Measurements from ENCODE around the gene FILIP1L. TPM values are rescaled to one million over a fixed set of nuclear protein-coding genes. Genes with fewer than 3 reads are reported as not detected.
A peak's percentile ranks its signal among the peaks of the same experiment; 100 is the strongest.

FILIP1L gene
- total RNA-seq, 1 donor: 213 TPM

- no peak for TF ChIP-seq CTCF (IDR thresholded peaks at IDR 0.05; ENCODE audit: insufficient read depth, low read depth, low read length)
- DNase-seq (ENCODE audit: low read depth): no peak
- no peak overlapping the region for H3K4me3 ChIP-seq (ENCODE audit: low read depth, low read length)
Observed at GRCh38 chr3:99899603-99900002, 214.7 kb downstream of the FILIP1L start.

- no peak for TF ChIP-seq CTCF (IDR thresholded peaks at IDR 0.05; ENCODE audit: insufficient read depth, low read depth, low read length)
- no peak overlapping the region for H3K4me3 ChIP-seq (ENCODE audit: low read depth, low read length)
- DNase-seq (ENCODE audit: low read depth): no peak
Observed at GRCh38 chr3:99896482-99896881, 217.8 kb downstream of the FILIP1L start.

- no peak for TF ChIP-seq CTCF (IDR thresholded peaks at IDR 0.05; ENCODE audit: insufficient read depth, low read depth, low read length)
- DNase-seq (ENCODE audit: low read depth): peak; percentile 84
- H3K4me3 ChIP-seq (ENCODE audit: low read depth, low read length): no peak overlapping the region
Observed at GRCh38 chr3:99895703-99896441, 218.4 kb downstream of the FILIP1L start.

- DNase-seq (ENCODE audit: low read depth): no peak
- TF ChIP-seq CTCF (IDR thresholded peaks at IDR 0.05; ENCODE audit: insufficient read depth, low read depth, low read length): no peak
- H3K4me3 ChIP-seq (ENCODE audit: low read depth, low read length): no peak overlapping the region
Observed at GRCh38 chr3:99895131-99895696, 219.1 kb downstream of the FILIP1L start.

GRCh38 chr3:99892332-99892731 lies 222.0 kb downstream of the FILIP1L start:
- TF ChIP-seq CTCF (IDR thresholded peaks at IDR 0.05; ENCODE audit: insufficient read depth, low read depth, low read length): peak; percentile 4
- DNase-seq (ENCODE audit: low read depth): no peak
- no peak overlapping the region for H3K4me3 ChIP-seq (ENCODE audit: low read depth, low read length)

- TF ChIP-seq CTCF (IDR thresholded peaks at IDR 0.05; ENCODE audit: insufficient read depth, low read depth, low read length): no peak
- peak; percentile 71 for DNase-seq (ENCODE audit: low read depth)
- no peak overlapping the region for H3K4me3 ChIP-seq (ENCODE audit: low read depth, low read length)
Observed at GRCh38 chr3:99891610-99892285, 222.6 kb downstream of the FILIP1L start.
